ENCODE measurements around the gene ARGFX.

The ARGFX gene

GRCh38 chr3:121604759-121605158, 37.0 kb downstream of the ARGFX start (continued):
- TF ChIP-seq, protein P1, sequence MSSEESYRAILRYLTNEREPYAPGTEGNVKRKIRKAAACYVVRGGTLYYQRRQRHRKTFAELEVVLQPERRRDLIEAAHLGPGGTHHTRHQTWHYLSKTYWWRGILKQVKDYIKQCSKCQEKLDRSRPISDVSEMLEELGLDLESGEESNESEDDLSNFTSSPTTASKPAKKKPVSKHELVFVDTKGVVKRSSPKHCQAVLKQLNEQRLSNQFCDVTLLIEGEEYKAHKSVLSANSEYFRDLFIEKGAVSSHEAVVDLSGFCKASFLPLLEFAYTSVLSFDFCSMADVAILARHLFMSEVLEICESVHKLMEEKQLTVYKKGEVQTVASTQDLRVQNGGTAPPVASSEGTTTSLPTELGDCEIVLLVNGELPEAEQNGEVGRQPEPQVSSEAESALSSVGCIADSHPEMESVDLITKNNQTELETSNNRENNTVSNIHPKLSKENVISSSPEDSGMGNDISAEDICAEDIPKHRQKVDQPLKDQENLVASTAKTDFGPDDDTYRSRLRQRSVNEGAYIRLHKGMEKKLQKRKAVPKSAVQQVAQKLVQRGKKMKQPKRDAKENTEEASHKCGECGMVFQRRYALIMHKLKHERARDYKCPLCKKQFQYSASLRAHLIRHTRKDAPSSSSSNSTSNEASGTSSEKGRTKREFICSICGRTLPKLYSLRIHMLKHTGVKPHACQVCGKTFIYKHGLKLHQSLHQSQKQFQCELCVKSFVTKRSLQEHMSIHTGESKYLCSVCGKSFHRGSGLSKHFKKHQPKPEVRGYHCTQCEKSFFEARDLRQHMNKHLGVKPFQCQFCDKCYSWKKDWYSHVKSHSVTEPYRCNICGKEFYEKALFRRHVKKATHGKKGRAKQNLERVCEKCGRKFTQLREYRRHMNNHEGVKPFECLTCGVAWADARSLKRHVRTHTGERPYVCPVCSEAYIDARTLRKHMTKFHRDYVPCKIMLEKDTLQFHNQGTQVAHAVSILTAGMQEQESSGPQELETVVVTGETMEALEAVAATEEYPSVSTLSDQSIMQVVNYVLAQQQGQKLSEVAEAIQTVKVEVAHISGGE (tag by site-specific recombination; conservative IDR thresholded peaks at IDR 0.05; ENCODE audit: low read depth): peak; percentile 45; the same call in 1 of the 2 replicates
- no peak for TF ChIP-seq ZNF585B (tag by site-specific recombination; IDR thresholded peaks at IDR 0.05)
- no peak for TF ChIP-seq ZNF175 (tag by site-specific recombination; IDR thresholded peaks at IDR 0.05)
- TF ChIP-seq ZSCAN16 (tag by site-specific recombination; IDR thresholded peaks at IDR 0.05): no peak
- peak; percentile 30 for TF ChIP-seq ZNF555 (tag by site-specific recombination; conservative IDR thresholded peaks at IDR 0.05)
- no peak for TF ChIP-seq RBAK (tag by site-specific recombination; IDR thresholded peaks at IDR 0.05)
- no peak for TF ChIP-seq KLF10 (tag by site-specific recombination; IDR thresholded peaks at IDR 0.05)
- no peak for TF ChIP-seq ZNF791 (tag by site-specific recombination; IDR thresholded peaks at IDR 0.05)
- TF ChIP-seq ZNF426 (tag by site-specific recombination; IDR thresholded peaks at IDR 0.05): peak; percentile 44
- TF ChIP-seq MEIS1 (CRISPR knock-in tag; IDR thresholded peaks at IDR 0.05; ENCODE audit: borderline replicate concordance): no peak
- no peak for TF ChIP-seq ZNF24 (tag by site-specific recombination; IDR thresholded peaks at IDR 0.05)
- TF ChIP-seq GLIS2 (tag by site-specific recombination; IDR thresholded peaks at IDR 0.05): no peak
- TF ChIP-seq ZNF223 (tag by site-specific recombination; IDR thresholded peaks at IDR 0.05): no peak

DNA sequence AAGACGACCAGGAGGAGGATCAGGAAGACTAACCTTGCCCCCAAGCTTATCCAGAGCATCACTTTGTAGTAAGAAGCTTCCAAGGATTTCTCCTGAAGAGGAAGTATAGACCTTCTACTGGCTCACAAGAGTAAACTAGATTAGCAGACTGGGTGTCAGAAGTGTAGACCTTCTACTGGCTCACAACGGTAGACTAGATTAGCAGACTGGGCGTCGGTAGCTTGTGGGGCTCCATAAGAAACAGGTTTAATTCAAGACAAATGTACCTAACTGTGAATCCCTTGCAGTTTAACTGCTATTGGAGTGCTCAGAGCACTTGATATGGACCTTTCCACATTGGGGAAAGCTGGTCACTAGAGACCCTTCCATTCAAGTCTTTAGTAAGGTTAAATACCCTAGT, 38.4 kb downstream of the ARGFX start:
- H3K27ac ChIP-seq (ENCODE audit: extremely low read depth, low read depth, low read length): no peak overlapping the region
- H3K4me3 ChIP-seq (ENCODE audit: low read depth, low read length): no peak overlapping the region
- POLR2A ChIA-PET: no interaction called here
- H3K36me3 ChIP-seq (ENCODE audit: control insufficient read depth in 2 of 2, insufficient read depth in 1 of 2, low read length in 2 of 2): no peaks in the 10 kb centered on the region
- TF ChIP-seq ZNF391 (tag by site-specific recombination; IDR thresholded peaks at IDR 0.05; ENCODE audit: borderline replicate concordance, low read depth) (no peak), KLF1 (tag by site-specific recombination; IDR thresholded peaks at IDR 0.05) (no peak), ZNF596 (tag by site-specific recombination; IDR thresholded peaks at IDR 0.05) (no peak), ZNF654 (tag by site-specific recombination; IDR thresholded peaks at IDR 0.05; ENCODE audit: low read depth) (no peak), ZNF621 (tag by site-specific recombination; IDR thresholded peaks at IDR 0.05) (no peak), ZBTB17 (tag by site-specific recombination; IDR thresholded peaks at IDR 0.05) (no peak), ZNF175 (tag by site-specific recombination; IDR thresholded peaks at IDR 0.05) (no peak), GLI4 (tag by site-specific recombination; IDR thresholded peaks at IDR 0.05) (no peak), ZNF791 (tag by site-specific recombination; IDR thresholded peaks at IDR 0.05) (no peak), ZNF280C (tag by site-specific recombination; IDR thresholded peaks at IDR 0.05) (no peak), KLF8 (tag by site-specific recombination; IDR thresholded peaks at IDR 0.05) (no peak), ZNF626 (tag by site-specific recombination; IDR thresholded peaks at IDR 0.05) (no peak), GLIS1 (tag by site-specific recombination; IDR thresholded peaks at IDR 0.05) (no peak)
- CTCF ChIA-PET: interaction anchor here (0.7 kb wide), 1 partner anchor 10 kb away, joined by 3 read pairs; no protein-coding TSS in a partner anchor
- H3K4me1 ChIP-seq (ENCODE audit: control insufficient read depth, insufficient read depth, low read length): no peaks in the 10 kb centered on the region
- H3K9me3 ChIP-seq (ENCODE audit: control insufficient read depth, insufficient read depth, low read depth, low read length): no peaks in the 10 kb centered on the region
